Natural killer cell treated with Interleukin-12 subunit alpha and Interleukin-12 subunit beta and Interleukin-15 and Interleukin-18, amount 100 ng/mL, for 72 hours (primary cell): ENCODE measurements around the gene TCF25. TPM values are rescaled to one million over a fixed set of nuclear protein-coding genes. Genes with fewer than 3 reads are reported as not detected.
"Not testable (repeated sequence)": the region's sequence is repeated elsewhere in the genome, so short reads cannot be mapped to it uniquely, and the experiment has no call there.

Source experiments
- ATAC-seq, 2 donors: fragments of 150-1000 bp; cut with Tn5 transposase in 1 of 2; sonication (Bioruptor Pico), chemical (Tn5 transposase) in 1 of 2; 2 replicates each; pipeline ENCODE4 v1.10.0; 2021
- DNase-seq: peaks from one replicate; pipeline ENCODE4 v3.0.0; 2022; ENCODE audit warnings: low spot score
- H3K27ac Mint-ChIP-seq, 2 donors: 1 replicate in 1 of 2; 2 replicates in 1 of 2; pipeline ENCODE4 v1.8.0; 2022; ENCODE audit warnings: mixed read lengths in 2 of 2, mild to moderate bottlenecking in 1 of 2, moderate library complexity in 1 of 2
- H3K27me3 Mint-ChIP-seq, 2 donors: 1 replicate in 1 of 2; 2 replicates in 1 of 2; pipeline ENCODE4 v1.8.0; 2022; ENCODE audit warnings: mixed read lengths in 2 of 2
- H3K36me3 Mint-ChIP-seq: one replicate; pipeline ENCODE4 v1.8.0; 2022; ENCODE audit warnings: mixed read lengths
- H3K4me1 Mint-ChIP-seq, 2 donors: 1 replicate in 1 of 2; 2 replicates in 1 of 2; pipeline ENCODE4 v1.8.0; 2022; ENCODE audit warnings: low read depth in 2 of 2, mixed read lengths in 2 of 2, mild to moderate bottlenecking in 1 of 2
- H3K4me3 Mint-ChIP-seq: one replicate; pipeline ENCODE4 v1.8.0; 2022; ENCODE audit warnings: mixed read lengths
- H3K9me3 Mint-ChIP-seq: 2 replicates; pipeline ENCODE4 v1.8.0; 2022; ENCODE audit warnings: mixed read lengths
- total RNA-seq, 2 donors: library from RNA; stranded (reverse); gene quantifications; one replicate each; pipeline ENCODE4 v1.2.3, GENCODE V29; 2022

The TCF25 gene
- total RNA-seq, 2 donors from 2014 or later = 239 to 382 TPM

DNA sequence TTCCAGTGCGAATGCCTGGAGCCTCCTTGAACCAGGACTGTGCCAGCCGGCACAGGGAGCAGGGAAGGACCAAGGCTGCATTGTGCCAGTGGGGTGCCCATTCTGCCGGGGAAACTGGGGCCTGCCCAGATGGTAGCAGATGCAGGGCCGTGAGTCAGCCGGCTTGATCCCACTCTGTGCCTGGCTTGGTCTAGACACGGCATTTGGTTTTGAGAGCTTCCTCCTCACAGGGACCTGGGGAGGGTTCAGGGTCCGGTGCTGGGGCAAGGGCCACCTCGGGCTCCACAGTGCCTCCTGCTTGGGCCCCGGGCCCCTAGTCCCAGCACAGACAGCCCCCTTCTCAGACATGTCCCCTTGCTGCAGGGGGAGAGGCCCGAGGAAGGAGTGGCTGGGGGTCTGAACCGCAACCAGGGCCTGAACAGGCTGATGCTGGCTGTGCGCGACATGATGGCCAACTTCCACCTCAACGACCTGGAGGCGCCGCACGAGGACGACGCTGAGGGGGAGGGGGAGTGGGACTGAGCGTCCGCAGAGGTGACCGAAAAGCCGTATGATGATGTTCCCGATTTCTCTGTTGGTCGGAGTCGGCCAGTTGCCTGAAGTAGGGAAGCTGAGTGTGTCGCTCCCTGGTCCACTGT, 37.4 kb downstream of the TCF25 start:
- peak; percentile 59 for DNase-seq
- Mint-ChIP-seq H3K9me3 (no peaks in the 10 kb centered on the region), H3K27me3 (no peaks in the 10 kb centered on the region), H3K27ac (no peak overlapping the region), H3K4me1 (peaks cover 0 to 12% of the 10 kb centered on the region in 2 donors), H3K36me3 (no peaks in the 10 kb centered on the region), H3K4me3 (no peak overlapping the region)
- ATAC-seq = no peak

DNA sequence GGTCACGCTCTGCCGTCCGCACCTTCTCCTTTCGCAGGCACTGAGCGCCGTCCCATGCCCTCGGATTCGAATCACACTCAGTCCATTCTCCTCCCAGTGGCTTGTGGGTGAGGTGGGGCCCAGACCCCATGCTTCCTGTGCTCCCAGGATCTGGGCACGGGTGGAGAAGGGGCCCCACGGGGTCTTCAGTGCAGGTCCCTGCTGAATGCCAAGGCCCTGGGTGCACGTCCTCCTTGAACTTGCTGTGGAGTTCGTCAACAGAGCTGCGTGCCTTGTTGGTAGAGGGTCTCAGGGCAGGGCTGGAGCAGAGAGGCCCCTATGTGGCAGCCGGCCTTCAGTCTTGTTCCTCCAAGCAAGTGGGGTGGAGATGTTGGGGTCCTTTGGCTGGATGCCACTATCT, 38.0 kb downstream of the TCF25 start:
- Mint-ChIP-seq H3K4me1 (peaks cover 0 to 9% of the 10 kb centered on the region in 2 donors), H3K4me3 (no peak overlapping the region), H3K27ac (no peak overlapping the region), H3K9me3 (no peaks in the 10 kb centered on the region), H3K27me3 (no peaks in the 10 kb centered on the region), H3K36me3 (no peaks in the 10 kb centered on the region)
- ATAC-seq (no peak), DNase-seq (no peak)

DNA sequence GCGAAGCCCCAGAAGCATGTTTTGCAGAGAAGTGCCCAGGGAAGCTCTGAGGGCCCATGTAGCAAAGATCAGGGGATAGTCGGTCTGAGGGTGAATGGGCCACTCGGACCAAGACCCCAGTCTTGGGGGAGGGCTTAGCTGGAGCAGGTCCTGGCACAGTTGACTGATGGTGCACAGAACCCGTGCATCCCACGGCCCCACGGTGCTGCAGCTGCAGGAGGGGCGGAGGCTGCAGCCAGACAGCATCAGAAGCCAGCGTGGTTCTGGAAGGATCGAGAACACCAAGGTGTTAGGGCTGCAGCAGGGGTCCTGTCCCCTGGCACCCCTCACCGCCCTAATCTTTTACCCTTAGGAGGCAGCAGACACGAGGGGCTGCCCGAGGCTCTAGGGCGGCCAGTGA, 38.8 kb downstream of the TCF25 start:
- Mint-ChIP-seq H3K27ac (no peak overlapping the region), H3K27me3 (no peaks in the 10 kb centered on the region), H3K36me3 (no peaks in the 10 kb centered on the region), H3K9me3 (no peaks in the 10 kb centered on the region), H3K4me3 (no peak overlapping the region), H3K4me1 (peaks cover 0 to 9% of the 10 kb centered on the region in 2 donors)
- DNase-seq = no peak
- no peak for ATAC-seq

DNA sequence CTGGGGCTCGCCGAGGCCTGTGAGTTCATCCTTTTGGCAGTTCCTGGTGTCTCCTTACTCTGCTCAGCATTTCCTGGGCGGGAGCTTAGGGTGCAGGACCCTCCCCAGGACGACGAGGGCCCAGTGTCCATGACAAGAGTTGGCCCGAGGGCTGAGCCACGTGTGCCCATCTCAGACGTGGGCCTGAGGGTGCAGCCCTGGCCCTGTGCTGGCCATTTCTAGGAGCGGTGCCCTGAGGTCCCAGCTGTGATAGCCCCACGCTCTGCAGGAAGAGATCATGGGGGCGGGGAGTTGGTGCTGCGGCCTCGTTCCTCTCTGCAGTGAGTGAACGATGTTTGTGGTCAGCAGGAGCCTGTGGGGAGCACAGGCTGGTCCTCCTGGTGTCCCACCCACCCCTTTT, 39.2 kb downstream of the TCF25 start:
- Mint-ChIP-seq H3K27ac (no peak overlapping the region), H3K36me3 (no peaks in the 10 kb centered on the region), H3K9me3 (no peaks in the 10 kb centered on the region), H3K4me3 (no peak overlapping the region), H3K27me3 (no peaks in the 10 kb centered on the region), H3K4me1 (peaks cover 2 to 11% of the 10 kb centered on the region in 2 donors)
- ATAC-seq (no peak), DNase-seq (peak; percentile 49)

DNA sequence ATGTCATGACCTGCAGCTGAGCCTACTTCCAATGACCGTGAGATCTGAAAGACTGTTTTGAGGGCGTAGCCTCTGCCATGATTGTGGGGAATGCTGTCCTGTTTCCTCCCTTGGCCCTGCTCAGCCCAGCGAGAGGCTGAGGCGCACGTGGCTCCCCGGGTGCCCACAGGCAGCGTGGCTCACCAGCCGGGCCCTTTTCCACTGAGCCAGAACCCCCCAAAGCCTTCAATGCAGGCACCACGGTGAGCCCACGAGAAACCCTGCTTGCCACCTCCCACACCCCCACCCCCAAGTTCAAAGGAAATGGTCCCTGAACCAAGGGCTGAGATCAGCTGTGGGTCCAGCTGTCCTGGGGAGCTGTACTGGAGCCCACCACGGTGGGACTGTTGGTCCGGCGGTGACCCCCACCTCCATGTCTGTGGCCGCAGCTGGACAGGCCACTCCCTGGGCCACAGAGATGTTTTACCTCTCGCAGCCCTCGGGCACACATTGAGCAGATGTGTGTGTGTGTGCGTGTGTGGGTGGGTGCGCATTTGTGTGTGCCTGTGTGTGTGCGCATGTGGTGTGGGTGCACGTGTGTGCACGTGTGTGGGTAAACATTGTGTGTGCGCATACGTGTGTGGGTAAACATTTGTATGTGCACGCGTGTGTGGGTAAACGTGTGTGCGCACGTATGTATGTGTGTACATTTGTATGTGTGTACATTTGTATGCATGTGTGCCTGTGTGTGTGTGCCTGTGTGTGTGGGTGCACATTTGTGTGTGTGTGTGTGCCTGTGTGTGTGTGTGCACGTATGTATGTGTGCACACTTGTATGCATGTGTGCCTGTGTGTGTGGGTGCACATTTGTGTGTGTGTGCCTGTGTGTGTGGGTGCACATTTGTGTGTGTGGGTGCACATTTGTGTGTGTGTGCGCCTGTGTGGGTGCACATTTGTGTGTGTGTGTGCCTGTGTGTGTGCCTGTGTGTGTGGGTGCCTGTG, 40.3 kb downstream of the TCF25 start:
- DNase-seq = peak; percentile 56
- peaks cover 9 to 17% of the 10 kb centered on the region in 2 donors for H3K4me1 Mint-ChIP-seq
- no peak overlapping the region for H3K27ac Mint-ChIP-seq
- ATAC-seq = no peak
- no peaks in the 10 kb centered on the region for H3K9me3 Mint-ChIP-seq
- H3K36me3 Mint-ChIP-seq = no peaks in the 10 kb centered on the region
- peaks cover 0 to 2% of the 10 kb centered on the region in 2 donors for H3K27me3 Mint-ChIP-seq
- no peak overlapping the region for H3K4me3 Mint-ChIP-seq

DNA sequence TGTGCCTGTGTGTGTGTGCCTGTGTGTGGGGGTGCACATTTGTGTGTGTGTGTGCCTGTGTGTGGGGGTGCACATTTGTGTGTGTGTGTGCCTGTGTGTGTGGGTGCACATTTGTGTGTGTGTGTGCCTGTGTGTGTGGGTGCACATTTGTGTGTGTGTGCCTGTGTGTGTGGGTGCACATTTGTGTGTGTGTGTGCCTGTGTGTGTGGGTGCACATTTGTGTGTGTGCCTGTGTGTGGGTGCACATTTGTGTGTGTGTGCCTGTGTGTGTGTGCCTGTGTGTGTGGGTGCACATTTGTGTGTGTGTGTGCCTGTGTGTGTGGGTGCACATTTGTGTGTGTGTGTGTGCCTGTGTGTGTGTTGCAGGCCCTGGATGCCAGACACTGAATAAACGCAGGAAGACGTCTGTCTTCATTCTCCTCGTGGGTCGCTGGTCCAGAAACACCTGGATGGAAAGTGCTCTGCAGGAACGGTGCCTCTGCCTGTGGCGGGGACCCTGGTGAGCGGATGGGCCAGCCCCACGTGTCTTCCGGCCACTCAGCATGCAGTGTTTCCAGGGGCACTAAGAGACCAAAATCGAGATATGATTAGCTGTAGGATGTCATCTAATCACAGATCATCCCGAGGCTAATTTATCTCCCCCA, 41.4 kb downstream of the TCF25 start:
- H3K27me3 Mint-ChIP-seq, H3K36me3 Mint-ChIP-seq, ATAC-seq, H3K9me3 Mint-ChIP-seq, H3K27ac Mint-ChIP-seq, DNase-seq, H3K4me3 Mint-ChIP-seq: not testable (repeated sequence)
- H3K4me1 Mint-ChIP-seq = peaks cover 12 to 24% of the 10 kb centered on the region in 2 donors

DNA sequence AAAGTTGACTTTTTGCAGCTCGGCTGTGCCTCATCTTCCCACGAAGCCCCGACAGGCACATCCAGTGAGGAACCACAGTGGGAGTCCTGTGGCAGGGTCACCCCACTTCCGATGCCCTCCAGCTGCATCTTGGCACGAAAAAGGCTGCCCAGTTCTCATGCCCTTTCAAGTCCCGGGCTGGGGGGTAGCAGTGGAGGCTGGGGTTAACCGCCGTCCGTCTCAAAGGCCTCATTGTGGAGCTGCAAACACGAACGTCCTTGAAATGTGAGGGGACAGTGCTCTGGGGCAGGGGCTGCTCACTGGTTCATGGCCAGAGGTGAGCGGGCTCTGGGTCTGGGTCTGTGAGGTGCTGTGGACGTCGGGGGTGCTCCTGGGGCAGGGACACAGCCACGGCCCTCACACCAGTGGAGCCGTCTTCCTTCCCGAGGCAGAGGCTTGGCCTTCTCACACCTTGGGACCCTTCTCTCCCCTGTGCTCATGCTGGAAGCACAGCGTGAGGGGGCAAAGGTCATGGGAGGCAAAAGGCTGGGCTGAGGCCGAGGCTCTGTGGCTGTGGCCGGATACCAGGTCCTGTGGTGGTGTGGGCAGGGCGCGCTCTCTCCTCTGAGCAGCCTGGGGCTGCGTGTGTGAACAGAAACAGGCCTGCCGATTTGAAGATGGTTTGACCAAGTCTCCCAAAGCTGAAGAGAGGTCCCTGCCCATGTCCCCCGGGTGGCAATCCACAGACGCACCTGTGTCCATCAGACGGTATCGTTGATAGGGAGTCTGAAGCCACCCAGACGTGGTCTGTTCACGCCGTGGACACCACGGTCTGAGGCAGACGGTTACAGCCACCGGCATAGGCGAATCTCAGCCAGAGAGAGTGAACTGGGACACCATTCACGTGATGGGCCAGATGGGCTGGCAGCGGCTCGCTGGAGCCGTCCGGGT, 42.2 kb downstream of the TCF25 start:
- no peak for ATAC-seq
- no peaks in the 10 kb centered on the region for H3K9me3 Mint-ChIP-seq
- no peak overlapping the region for H3K27ac Mint-ChIP-seq
- peaks cover 10 to 11% of the 10 kb centered on the region in 2 donors for H3K27me3 Mint-ChIP-seq
- H3K36me3 Mint-ChIP-seq = no peaks in the 10 kb centered on the region
- peaks cover 17 to 29% of the 10 kb centered on the region in 2 donors for H3K4me1 Mint-ChIP-seq
- no peak for DNase-seq
- no peak overlapping the region for H3K4me3 Mint-ChIP-seq

DNA sequence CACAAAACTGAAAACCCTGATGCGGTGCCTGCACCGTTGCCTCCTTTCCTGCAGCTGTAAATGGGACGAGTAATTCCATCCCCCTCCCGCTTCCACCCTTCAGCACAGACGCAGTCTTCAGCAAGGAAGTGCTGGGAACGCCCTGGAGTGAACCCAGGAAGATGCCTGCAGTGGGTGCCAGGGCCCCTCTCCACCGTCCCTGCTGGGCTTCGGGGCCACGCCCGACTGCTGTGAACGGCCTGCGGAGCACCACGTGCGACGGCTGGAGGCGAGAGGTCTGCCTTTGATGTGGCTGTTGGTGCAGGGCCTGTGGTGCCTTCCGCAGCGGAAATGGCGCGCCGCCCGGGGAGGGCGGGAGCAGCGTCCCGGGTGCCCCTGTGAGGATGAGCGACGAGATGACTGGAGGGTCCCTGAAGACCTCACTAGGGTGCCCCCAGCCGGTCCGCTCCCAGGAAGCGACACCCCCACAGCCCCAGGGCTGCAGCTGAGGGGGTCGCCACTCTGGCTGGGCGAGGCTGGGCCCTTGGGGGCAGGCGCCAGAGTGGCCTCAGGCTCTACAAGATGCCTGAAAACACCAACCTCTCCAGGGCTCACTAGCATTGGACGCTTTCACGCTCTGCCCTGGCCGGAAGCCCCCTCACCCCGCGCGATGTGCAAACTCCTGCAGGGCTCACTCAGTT, 44.5 kb downstream of the TCF25 start:
- Mint-ChIP-seq H3K9me3 (no peaks in the 10 kb centered on the region), H3K4me1 (peaks cover 24 to 33% of the 10 kb centered on the region in 2 donors), H3K4me3 (peak overlapping the region; percentile 65), H3K27me3 (peaks cover 10 to 13% of the 10 kb centered on the region in 2 donors), H3K36me3 (no peaks in the 10 kb centered on the region), H3K27ac (no peak overlapping the region)
- ATAC-seq (peak; percentile 81 to 84), DNase-seq (peak; percentile 85)

DNA sequence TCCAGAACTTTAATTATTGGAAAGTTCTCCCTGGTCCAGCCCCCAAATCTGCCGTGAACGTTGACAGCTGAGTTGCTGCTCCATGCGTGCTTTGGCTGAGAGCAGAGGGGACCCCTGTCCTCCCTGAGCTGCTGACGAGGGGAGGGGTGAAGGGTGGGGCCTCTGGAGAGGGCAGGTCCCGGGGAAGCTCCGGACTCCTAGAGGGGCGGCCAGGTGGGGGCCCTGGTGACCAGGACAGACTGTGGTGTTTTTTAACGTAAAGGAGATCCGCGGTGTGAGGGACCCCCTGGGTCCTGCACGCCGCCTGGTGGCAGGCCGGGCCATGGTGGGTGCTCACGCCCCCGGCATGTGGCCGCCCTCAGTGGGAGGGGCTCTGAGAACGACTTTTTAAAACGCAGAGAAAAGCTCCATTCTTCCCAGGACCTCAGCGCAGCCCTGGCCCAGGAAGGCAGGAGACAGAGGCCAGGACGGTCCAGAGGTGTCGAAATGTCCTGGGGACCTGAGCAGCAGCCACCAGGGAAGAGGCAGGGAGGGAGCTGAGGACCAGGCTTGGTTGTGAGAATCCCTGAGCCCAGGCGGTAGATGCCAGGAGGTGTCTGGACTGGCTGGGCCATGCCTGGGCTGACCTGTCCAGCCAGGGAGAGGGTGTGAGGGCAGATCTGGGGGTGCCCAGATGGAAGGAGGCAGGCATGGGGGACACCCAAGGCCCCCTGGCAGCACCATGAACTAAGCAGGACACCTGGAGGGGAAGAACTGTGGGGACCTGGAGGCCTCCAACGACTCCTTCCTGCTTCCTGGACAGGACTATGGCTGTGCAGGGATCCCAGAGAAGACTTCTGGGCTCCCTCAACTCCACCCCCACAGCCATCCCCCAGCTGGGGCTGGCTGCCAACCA, 45.3 kb downstream of the TCF25 start, which contains the start of gene MC1R:
MC1R (plus strand) TSS at position 410 of the 895 bp plus-strand sequence; CDS start at position 807, 397 bp downstream.
- Mint-ChIP-seq H3K27ac (peak within 1 kb of the TSS in 1 of 2 donors; percentile 30), H3K4me3 (peak within 1 kb of the TSS; percentile 65), H3K9me3 (no peaks in the 10 kb centered on the region), H3K4me1 (peaks cover 24 to 31% of the 10 kb centered on the region in 2 donors), H3K27me3 (peaks cover 10 to 13% of the 10 kb centered on the region in 2 donors), H3K36me3 (no peaks in the 10 kb centered on the region)
- ATAC-seq (no peak), DNase-seq (peak; percentile 58)

DNA sequence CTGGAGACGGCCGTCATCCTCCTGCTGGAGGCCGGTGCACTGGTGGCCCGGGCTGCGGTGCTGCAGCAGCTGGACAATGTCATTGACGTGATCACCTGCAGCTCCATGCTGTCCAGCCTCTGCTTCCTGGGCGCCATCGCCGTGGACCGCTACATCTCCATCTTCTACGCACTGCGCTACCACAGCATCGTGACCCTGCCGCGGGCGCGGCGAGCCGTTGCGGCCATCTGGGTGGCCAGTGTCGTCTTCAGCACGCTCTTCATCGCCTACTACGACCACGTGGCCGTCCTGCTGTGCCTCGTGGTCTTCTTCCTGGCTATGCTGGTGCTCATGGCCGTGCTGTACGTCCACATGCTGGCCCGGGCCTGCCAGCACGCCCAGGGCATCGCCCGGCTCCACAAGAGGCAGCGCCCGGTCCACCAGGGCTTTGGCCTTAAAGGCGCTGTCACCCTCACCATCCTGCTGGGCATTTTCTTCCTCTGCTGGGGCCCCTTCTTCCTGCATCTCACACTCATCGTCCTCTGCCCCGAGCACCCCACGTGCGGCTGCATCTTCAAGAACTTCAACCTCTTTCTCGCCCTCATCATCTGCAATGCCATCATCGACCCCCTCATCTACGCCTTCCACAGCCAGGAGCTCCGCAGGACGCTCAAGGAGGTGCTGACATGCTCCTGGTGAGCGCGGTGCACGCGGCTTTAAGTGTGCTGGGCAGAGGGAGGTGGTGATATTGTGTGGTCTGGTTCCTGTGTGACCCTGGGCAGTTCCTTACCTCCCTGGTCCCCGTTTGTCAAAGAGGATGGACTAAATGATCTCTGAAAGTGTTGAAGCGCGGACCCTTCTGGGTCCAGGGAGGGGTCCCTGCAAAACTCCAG, 46.4 kb downstream of the TCF25 start:
- peak overlapping the region; percentile 41 for H3K4me3 Mint-ChIP-seq

DNA sequence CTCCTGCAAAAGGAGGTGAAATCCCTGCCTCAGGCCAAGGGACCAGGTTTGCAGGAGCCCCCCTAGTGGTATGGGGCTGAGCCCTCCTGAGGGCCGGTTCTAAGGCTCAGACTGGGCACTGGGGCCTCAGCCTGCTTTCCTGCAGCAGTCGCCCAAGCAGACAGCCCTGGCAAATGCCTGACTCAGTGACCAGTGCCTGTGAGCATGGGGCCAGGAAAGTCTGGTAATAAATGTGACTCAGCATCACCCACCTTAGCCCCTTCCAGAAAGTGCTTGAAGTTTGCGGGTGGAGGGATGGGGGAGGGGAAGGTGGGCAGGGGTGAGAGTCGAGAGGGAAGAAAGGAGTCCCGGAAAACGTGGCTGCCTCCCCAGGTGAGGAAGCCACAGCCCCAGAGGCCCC, 47.3 kb downstream of the TCF25 start:
- DNase-seq (no peak), ATAC-seq (no peak)
- peaks cover 10 to 13% of the 10 kb centered on the region in 2 donors for H3K27me3 Mint-ChIP-seq
- H3K4me1 Mint-ChIP-seq = peaks cover 24% of the 10 kb centered on the region in 2 donors
- no peak overlapping the region for H3K27ac Mint-ChIP-seq
- H3K9me3 Mint-ChIP-seq = no peaks in the 10 kb centered on the region
- peak overlapping the region; percentile 10 for H3K4me3 Mint-ChIP-seq
- no peaks in the 10 kb centered on the region for H3K36me3 Mint-ChIP-seq

More for the DNA sequence above, 46.4 kb downstream of the TCF25 start:
- ATAC-seq (no peak), DNase-seq (peak; percentile 46)
- Mint-ChIP-seq H3K36me3 (no peaks in the 10 kb centered on the region), H3K9me3 (no peaks in the 10 kb centered on the region), H3K4me1 (peaks cover 24% of the 10 kb centered on the region in 2 donors), H3K27me3 (peaks cover 10 to 13% of the 10 kb centered on the region in 2 donors), H3K27ac (peak overlapping the region in 1 of 2 donors; percentile 30)
